Loucy (cell line): Measurements from ENCODE around the gene MYOZ1.

Experiments
- H2AFZ ChIP-seq: fragments of 200-600 bp; sonication (generic); 2 replicates; pipeline ENCODE4 v1.6.0; 2016; ENCODE audit warnings: antibody characterized with exemption, mild to moderate bottlenecking, low read length, moderate library complexity
- H3F3A ChIP-seq: fragments of 200-600 bp; 2 replicates; pipeline ENCODE4 v1.6.0; 2016; ENCODE audit warnings: antibody characterized with exemption, low read depth, mild to moderate bottlenecking
- H3K27me3 ChIP-seq: fragments of 200-600 bp; sonication (generic); 2 replicates; pipeline ENCODE4 v1.6.1; 2014; ENCODE audit warnings: low read length, mild to moderate bottlenecking; ENCODE audit not compliant: insufficient read depth, poor library complexity, severe bottlenecking
- H3K36me3 ChIP-seq: fragments of 200-600 bp; sonication (generic); 2 replicates; pipeline ENCODE4 v1.6.1; 2016; ENCODE audit warnings: low read length; ENCODE audit not compliant: insufficient read depth
- H3K4me1 ChIP-seq: fragments of 200-600 bp; sonication (generic); 2 replicates; pipeline ENCODE4 v1.5.1; 2014; ENCODE audit warnings: low read length, mild to moderate bottlenecking; ENCODE audit not compliant: insufficient read depth, poor library complexity, severe bottlenecking
- H3K4me2 ChIP-seq: fragments of 200-600 bp; sonication (generic); 2 replicates; pipeline ENCODE4 v1.6.0; 2014; ENCODE audit warnings: antibody characterized with exemption, low read length, low read depth, mild to moderate bottlenecking; ENCODE audit not compliant: poor library complexity, severe bottlenecking
- H3K4me3 ChIP-seq: fragments of 200-600 bp; sonication (generic); 2 replicates; pipeline ENCODE4 v1.5.1; 2014; ENCODE audit warnings: low read length, mild to moderate bottlenecking, mixed read lengths; ENCODE audit not compliant: poor library complexity, severe bottlenecking
- H3K79me2 ChIP-seq: fragments of 200-600 bp; sonication (generic); 2 replicates; pipeline ENCODE4 v1.6.1; 2014; ENCODE audit warnings: low read length; ENCODE audit not compliant: insufficient read depth
- H3K9ac ChIP-seq: fragments of 200-600 bp; sonication (generic); 2 replicates; pipeline ENCODE4 v1.6.0; 2014; ENCODE audit warnings: mild to moderate bottlenecking, low read depth, low read length, moderate library complexity; ENCODE audit not compliant: poor library complexity, severe bottlenecking
- H3K9me2 ChIP-seq: fragments of 200-600 bp; sonication (generic); replicated peaks from 2 replicates; pipeline ENCODE4 v1.6.1; 2016; ENCODE audit warnings: low read depth, low read length, mixed read lengths
- H3K9me3 ChIP-seq: fragments of 200-600 bp; sonication (generic); 2 replicates; pipeline ENCODE4 v1.6.1; 2014; ENCODE audit warnings: mild to moderate bottlenecking, antibody characterized with exemption, low read length, low read depth; ENCODE audit not compliant: insufficient read depth
- H4K20me1 ChIP-seq: fragments of 200-600 bp; sonication (generic); 2 replicates; pipeline ENCODE4 v1.6.0; 2014; ENCODE audit warnings: antibody characterized with exemption, low read length, mild to moderate bottlenecking; ENCODE audit not compliant: insufficient read depth, poor library complexity, severe bottlenecking
- EZH2phosphoT487 ChIP-seq: fragments of 200-600 bp; IDR thresholded peaks from 2 replicates; pipeline ENCODE4 v1.6.1; 2018; ENCODE audit warnings: antibody characterized with exemption, mild to moderate bottlenecking, moderate library complexity, borderline replicate concordance
- TF ChIP-seq, protein P1 (sequence below): fragments of 200-600 bp; sonication (generic); conservative IDR thresholded peaks from 2 replicates; pipeline ENCODE4 v1.5.1; 2014; ENCODE audit warnings: mild to moderate bottlenecking, antibody characterized with exemption, low read length

Gene MYOZ1

DNA sequence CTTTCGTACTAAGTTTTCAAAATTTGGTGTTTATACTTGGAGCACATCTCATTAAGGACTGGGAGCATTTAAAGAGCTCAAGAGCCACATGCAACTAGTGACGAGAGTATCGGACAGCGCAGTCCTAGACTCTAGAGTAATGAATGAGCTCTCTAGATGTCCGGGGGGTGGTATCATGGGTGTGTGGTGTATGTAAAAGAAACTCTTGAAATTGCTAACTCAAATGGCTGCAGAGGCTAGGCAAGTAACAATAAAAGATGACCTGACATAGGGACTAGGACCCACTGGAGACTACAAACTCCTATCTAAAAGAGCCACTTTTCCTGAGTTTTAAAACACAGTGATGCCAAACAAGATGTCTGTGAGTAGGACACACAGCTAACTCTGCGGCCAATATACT is 14.0 kb downstream of the MYOZ1 start:
- no peaks in the 10 kb centered on the region for H3K9me2 ChIP-seq
- peak overlapping the region; percentile 16 for H3K9ac ChIP-seq
- no peaks in the 10 kb centered on the region for H3K9me3 ChIP-seq
- peak overlapping the region; percentile 87 for H3K4me2 ChIP-seq
- no peaks in the 10 kb centered on the region for H3K27me3 ChIP-seq
- TF ChIP-seq, protein P1, sequence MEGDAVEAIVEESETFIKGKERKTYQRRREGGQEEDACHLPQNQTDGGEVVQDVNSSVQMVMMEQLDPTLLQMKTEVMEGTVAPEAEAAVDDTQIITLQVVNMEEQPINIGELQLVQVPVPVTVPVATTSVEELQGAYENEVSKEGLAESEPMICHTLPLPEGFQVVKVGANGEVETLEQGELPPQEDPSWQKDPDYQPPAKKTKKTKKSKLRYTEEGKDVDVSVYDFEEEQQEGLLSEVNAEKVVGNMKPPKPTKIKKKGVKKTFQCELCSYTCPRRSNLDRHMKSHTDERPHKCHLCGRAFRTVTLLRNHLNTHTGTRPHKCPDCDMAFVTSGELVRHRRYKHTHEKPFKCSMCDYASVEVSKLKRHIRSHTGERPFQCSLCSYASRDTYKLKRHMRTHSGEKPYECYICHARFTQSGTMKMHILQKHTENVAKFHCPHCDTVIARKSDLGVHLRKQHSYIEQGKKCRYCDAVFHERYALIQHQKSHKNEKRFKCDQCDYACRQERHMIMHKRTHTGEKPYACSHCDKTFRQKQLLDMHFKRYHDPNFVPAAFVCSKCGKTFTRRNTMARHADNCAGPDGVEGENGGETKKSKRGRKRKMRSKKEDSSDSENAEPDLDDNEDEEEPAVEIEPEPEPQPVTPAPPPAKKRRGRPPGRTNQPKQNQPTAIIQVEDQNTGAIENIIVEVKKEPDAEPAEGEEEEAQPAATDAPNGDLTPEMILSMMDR = no peak
- no peak for TF ChIP-seq EZH2phosphoT487
- H2AFZ ChIP-seq = no peak overlapping the region
- H3K4me3 ChIP-seq = peak overlapping the region; percentile 87
- H3K4me1 ChIP-seq = peaks cover 18% of the 10 kb centered on the region
- no peaks in the 10 kb centered on the region for H4K20me1 ChIP-seq
- no peaks in the 10 kb centered on the region for H3F3A ChIP-seq
- no peaks in the 10 kb centered on the region for H3K36me3 ChIP-seq
- peaks cover 15% of the 10 kb centered on the region; the same call in 1 of the 2 replicates for H3K79me2 ChIP-seq

DNA sequence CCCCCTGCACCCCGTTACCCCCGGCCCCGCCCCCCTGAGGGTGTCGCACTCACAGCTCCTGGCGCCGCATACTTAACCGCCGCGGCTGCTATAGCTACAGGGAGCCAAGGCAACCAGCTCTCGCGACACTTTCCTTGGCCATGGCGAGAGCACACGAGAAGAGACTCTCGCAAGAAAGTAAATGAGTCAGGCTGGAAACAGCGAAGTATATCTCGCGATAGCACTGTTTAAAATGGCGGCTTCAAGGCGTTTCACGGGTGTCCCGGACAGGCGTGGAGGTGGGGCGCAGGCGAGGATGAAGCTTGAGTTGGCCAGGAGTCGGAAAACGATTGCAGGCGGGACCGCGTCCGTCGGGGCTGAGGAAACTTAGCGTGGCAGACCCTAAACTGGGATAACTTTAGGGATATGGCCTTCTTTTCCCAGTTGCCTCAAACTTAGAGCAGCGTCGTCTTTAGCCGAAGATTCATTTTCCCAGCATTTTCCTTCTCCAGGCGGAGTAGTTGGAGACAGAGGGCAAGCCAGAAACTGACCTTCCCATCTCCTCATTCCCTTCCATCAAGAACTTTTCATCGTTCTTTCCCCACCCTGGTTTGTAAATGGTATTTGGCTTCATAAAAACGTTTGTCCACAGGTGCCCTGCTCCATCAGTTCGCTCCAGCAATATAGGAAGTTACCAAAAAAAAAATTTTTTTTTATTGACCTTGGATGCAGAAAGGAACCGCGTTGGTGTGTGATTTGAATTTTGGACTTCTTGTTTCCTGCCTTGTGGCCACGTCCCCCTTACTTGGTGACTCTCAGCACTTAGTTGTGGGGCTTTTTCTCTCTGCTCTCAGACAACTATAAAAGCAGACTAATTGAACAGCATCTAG is 15.2 kb downstream of the MYOZ1 start:
- Histone ChIP-seq H3K4me3 (peak overlapping the region; percentile 87), H3K9me2 (no peaks in the 10 kb centered on the region), H3K9ac (peak overlapping the region; percentile 94), H3K4me2 (peak overlapping the region; percentile 87), H4K20me1 (no peaks in the 10 kb centered on the region), H3K4me1 (peaks cover 18% of the 10 kb centered on the region), H3K36me3 (no peaks in the 10 kb centered on the region), H3F3A (no peaks in the 10 kb centered on the region), H3K27me3 (no peaks in the 10 kb centered on the region), H2AFZ (peak overlapping the region; percentile 96), H3K9me3 (no peaks in the 10 kb centered on the region), H3K79me2 (peaks cover 15% of the 10 kb centered on the region; the same call in 1 of the 2 replicates)
- TF ChIP-seq, protein P1 = no peak
- no peak for TF ChIP-seq EZH2phosphoT487

DNA sequence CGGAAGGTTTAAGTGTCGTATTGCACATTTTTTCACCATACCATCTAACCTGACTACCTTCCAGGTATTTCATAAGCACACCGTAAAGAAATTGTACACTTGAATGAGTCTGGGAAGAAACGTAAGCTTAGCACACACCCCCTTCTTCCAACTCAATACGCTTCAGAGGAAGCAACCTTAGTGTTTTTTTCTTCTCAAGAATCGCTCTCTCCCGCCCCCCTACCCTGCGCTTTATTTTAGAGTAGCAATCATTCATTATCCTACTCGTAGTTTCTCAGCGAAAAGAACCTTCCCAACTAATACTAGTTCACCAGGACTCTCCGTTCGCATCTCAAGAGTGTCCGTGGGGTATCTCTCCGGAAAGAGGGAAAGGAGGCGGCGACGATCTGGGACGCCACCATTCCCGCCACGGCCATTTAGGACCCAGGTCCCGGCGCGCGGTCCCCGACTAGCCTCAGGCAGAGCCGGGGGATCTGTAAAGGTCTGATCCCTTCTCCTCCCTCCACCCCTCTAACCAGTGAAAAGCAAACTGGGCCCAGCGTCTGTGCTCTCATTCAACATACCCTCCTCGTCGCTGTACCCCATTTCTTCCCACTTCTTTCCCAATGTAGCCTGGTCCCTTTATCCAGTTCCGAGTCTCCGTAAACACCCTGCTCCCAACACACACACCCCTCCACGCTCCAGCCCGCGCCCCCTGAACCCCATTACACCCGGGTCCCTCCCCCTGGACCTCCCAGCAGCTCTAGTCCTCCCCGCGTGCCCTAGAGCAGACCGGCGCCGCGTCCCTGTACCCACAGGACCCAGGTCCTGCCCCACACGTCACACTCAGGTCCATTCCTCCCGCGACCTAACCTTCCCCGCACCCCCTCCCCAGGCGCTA is 16.0 kb downstream of the MYOZ1 start:
- H3K79me2 ChIP-seq = peaks cover 15% of the 10 kb centered on the region; the same call in 1 of the 2 replicates
- H3K36me3 ChIP-seq = no peaks in the 10 kb centered on the region
- peak overlapping the region; percentile 76 for H3K9ac ChIP-seq
- no peaks in the 10 kb centered on the region for H3K9me3 ChIP-seq
- H3F3A ChIP-seq = no peaks in the 10 kb centered on the region
- no peaks in the 10 kb centered on the region for H4K20me1 ChIP-seq
- H3K4me3 ChIP-seq = peak overlapping the region; percentile 87
- no peaks in the 10 kb centered on the region for H3K9me2 ChIP-seq
- H3K27me3 ChIP-seq = no peaks in the 10 kb centered on the region
- no peak for TF ChIP-seq EZH2phosphoT487
- TF ChIP-seq, protein P1 = no peak
- H3K4me2 ChIP-seq = peak overlapping the region; percentile 87
- H2AFZ ChIP-seq = peak overlapping the region; percentile 96
- H3K4me1 ChIP-seq = peaks cover 18% of the 10 kb centered on the region
